Naive B cell (primary cell): ENCODE measurements around the gene PRKX. TPM values are rescaled to one million over a fixed set of nuclear protein-coding genes. Genes with fewer than 3 reads are reported as not detected.
"Not testable (repeated sequence)": the region's sequence is repeated elsewhere in the genome, so short reads cannot be mapped to it uniquely, and the experiment has no call there.

Source experiments
- ATAC-seq, 2 donors: fragments of 150-1000 bp; cut with Tn5 transposase; 2 replicates each; pipeline ENCODE4 v1.10.0; 2021; ENCODE audit warnings: low read depth in 2 of 2, mild to moderate bottlenecking in 2 of 2, moderate library complexity in 2 of 2
- DNase-seq: peaks from one replicate; pipeline ENCODE4 v3.0.0; 2022
- H3K27ac Mint-ChIP-seq, 6 donors: one replicate each; pipeline ENCODE4 v1.8.0; 2020 to 2022; ENCODE audit warnings: mild to moderate bottlenecking in 6 of 6, mixed read lengths in 6 of 6, moderate library complexity in 5 of 6, inconsistent platforms in 2 of 6
- H3K27me3 Mint-ChIP-seq, 3 donors: one replicate each; pipeline ENCODE4 v1.8.0; 2021 to 2022; ENCODE audit warnings: mixed read lengths in 3 of 3, mild to moderate bottlenecking in 1 of 3
- H3K36me3 Mint-ChIP-seq, 2 donors: one replicate each; pipeline ENCODE4 v1.8.0; 2020 to 2022; ENCODE audit warnings: mixed read lengths in 2 of 2, inconsistent platforms in 1 of 2, mild to moderate bottlenecking in 1 of 2
- H3K4me1 Mint-ChIP-seq, 3 donors: one replicate each; pipeline ENCODE4 v1.8.0; 2020 to 2022; ENCODE audit warnings: mixed read lengths in 3 of 3, inconsistent platforms in 1 of 3, mild to moderate bottlenecking in 1 of 3, moderate library complexity in 1 of 3
- H3K4me3 Mint-ChIP-seq, 8 donors: one replicate each; pipeline ENCODE4 v1.8.0; 2020 to 2022; ENCODE audit warnings: mild to moderate bottlenecking in 8 of 8, mixed read lengths in 8 of 8, moderate library complexity in 8 of 8, inconsistent platforms in 2 of 8
- H3K9me3 Mint-ChIP-seq, 7 donors: one replicate each; pipeline ENCODE4 v1.8.0; 2020 to 2022; ENCODE audit warnings: mixed read lengths in 7 of 7, mild to moderate bottlenecking in 5 of 7, inconsistent platforms in 2 of 7, moderate library complexity in 1 of 7
- polyA plus RNA-seq, 6 donors: library from polyadenylated mRNA; unstranded; fragments of 300-500 nt; fragmentation: Illumina TruSeq; gene quantifications; one replicate each; pipeline ENCODE4 v1.2.3, GENCODE V29; 2021; ENCODE audit warnings: low read depth in 6 of 6

Gene PRKX
- polyA plus RNA-seq, 6 donors from 2014 or later: 48.4 to 83.6 (median 64.6) TPM

DNA sequence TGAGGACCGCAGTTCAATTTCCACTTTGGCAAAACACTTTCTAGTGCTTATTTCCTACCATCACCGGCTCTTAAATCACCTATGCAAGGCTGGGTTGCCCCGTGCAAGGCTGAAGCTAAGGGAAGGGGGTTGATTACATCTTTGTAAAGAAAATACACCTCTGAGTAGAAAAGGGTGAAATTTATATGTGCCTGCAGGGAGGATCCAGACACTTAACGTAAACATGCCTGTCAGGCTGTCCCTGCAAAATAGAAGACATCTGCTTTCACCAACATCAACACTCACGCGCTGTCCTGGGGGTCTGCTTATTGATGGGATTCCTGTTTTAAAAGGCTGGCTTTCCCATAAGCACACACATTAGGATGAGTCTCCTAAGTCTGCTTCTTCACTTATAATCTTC is 92.0 kb downstream of the PRKX start:
- H3K4me1 Mint-ChIP-seq: no peaks in the 10 kb centered on the region
- no peaks in the 10 kb centered on the region for H3K27me3 Mint-ChIP-seq
- no peak overlapping the region for H3K27ac Mint-ChIP-seq
- no peak for ATAC-seq
- no peak for DNase-seq
- no peak overlapping the region for H3K4me3 Mint-ChIP-seq
- H3K36me3 Mint-ChIP-seq: peaks cover 35% of the 10 kb centered on the region in 2 donors
- no peaks in the 10 kb centered on the region for H3K9me3 Mint-ChIP-seq

DNA sequence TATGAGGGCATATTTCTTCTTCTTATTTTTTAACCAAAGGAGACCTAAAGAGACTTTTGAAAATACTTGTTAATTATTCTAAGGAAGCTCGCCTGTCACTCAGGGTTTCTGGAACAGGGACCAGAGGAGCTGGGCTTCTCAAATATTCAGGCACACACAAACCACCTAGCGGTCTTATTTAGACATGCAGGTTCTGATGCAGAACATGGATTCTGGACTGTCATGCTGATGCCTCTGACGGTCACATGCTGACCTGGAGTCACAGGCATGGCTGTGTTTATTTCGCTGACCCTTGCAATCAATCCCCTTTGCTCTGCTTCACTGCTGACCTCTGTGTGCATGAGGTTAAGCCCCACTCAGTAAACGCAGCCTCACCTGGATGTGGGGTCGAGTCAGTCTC is 101.7 kb downstream of the PRKX start:
- H3K9me3 Mint-ChIP-seq, H3K4me3 Mint-ChIP-seq, H3K27ac Mint-ChIP-seq, H3K27me3 Mint-ChIP-seq, H3K4me1 Mint-ChIP-seq, DNase-seq, ATAC-seq: not testable (repeated sequence)
- H3K36me3 Mint-ChIP-seq: peaks cover 42 to 48% of the 10 kb centered on the region in 2 donors

DNA sequence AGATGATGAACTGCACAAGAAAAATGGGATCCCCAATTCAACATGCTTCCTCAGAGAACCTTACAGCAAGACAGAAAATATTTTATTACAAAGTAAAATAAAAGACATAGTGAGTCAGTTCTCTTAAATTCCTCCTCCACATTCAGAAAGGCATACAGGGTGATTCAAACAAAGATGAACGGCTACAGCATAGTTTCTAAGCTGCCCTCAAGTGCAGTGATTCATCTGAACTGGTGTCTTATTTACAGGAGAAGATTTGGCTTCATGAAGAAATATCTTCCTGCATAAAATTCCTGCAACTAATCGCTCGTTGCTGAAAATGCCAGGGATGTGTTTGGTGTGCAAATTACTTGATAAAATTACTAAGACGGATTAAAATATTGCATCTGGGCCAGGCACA is 103.6 kb downstream of the PRKX start:
- no peak overlapping the region for H3K4me3 Mint-ChIP-seq
- H3K36me3 Mint-ChIP-seq: peaks cover 40 to 42% of the 10 kb centered on the region in 2 donors
- H3K9me3 Mint-ChIP-seq: no peaks in the 10 kb centered on the region
- H3K27me3 Mint-ChIP-seq: no peaks in the 10 kb centered on the region
- no peaks in the 10 kb centered on the region for H3K4me1 Mint-ChIP-seq
- DNase-seq (no peak), ATAC-seq (no peak)
- no peak overlapping the region for H3K27ac Mint-ChIP-seq

DNA sequence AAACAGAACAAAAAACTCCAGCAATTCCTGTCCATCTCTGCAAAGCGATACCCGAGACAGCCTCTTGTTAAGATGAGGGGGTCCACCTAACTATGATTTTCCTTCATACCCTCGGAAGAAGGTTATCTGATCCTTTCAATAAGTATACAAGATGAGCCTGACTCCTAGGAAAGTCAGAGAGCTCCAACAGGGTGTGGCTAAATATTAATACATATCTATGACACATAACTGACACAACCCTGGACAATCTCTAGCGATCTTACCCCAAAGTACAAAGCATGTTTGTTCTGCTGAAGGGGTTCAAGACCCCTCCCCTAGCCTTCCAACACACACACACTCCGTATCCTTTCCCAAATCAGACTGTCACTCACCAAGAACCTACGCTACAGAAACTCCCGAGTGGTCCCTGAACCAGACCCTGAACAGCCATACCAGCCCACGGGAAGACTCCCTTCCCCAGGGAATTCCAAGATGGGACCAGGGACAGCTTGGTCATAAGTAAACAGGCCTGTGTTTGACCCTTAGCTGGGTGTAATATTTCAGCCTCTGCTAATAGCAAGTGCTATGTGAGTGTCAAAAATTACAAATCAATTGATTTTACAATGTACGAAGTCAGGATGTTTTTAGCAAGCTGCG is 110.3 kb downstream of the PRKX start:
- H3K9me3 Mint-ChIP-seq: peaks cover 0 to 2% (median 0%) of the 10 kb centered on the region in 7 donors
- ATAC-seq: no peak
- DNase-seq: no peak
- H3K27ac Mint-ChIP-seq: no peak overlapping the region
- peaks cover 21 to 35% of the 10 kb centered on the region in 2 donors for H3K36me3 Mint-ChIP-seq
- no peak overlapping the region for H3K4me3 Mint-ChIP-seq
- H3K4me1 Mint-ChIP-seq: peaks cover 0 to 2% (median 0%) of the 10 kb centered on the region in 3 donors
- H3K27me3 Mint-ChIP-seq: no peaks in the 10 kb centered on the region

DNA sequence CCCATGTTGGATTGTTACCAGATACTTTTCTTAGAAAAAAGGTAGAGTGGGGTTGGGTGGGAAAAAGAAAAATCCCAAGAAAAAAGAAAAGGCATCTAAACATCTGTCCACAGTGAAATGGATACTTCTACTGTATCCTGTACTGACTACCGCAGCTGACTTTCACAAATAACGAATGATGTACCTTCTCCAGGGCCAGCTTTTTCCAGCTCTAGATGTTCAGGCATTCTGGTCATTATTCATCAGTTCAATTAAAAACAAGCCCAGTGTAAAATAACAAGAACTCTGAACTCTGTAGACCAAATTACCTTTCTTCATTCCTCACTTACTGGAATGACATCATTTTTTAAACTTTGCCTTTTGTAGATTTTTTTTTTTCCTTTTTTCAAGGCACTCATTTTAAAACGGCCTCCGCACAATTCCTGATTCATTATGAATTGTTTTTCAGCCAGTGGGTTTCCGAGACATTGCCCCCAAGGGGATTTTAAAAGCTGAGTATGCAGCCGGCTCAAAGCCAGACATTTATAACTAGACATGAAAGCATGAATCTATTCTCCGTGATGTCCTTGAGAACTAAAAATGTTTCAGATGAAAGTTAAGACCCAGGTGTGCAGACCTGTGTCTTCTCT is 113.5 kb downstream of the PRKX start:
- no peaks in the 10 kb centered on the region for H3K27me3 Mint-ChIP-seq
- H3K27ac Mint-ChIP-seq: no peak overlapping the region
- H3K4me3 Mint-ChIP-seq: no peak overlapping the region
- no peak for ATAC-seq
- H3K4me1 Mint-ChIP-seq: peaks cover 0 to 5% (median 0%) of the 10 kb centered on the region in 3 donors
- peaks cover 26 to 36% of the 10 kb centered on the region in 2 donors for H3K36me3 Mint-ChIP-seq
- peaks cover 0 to 9% (median 2%) of the 10 kb centered on the region in 7 donors for H3K9me3 Mint-ChIP-seq
- no peak for DNase-seq

DNA sequence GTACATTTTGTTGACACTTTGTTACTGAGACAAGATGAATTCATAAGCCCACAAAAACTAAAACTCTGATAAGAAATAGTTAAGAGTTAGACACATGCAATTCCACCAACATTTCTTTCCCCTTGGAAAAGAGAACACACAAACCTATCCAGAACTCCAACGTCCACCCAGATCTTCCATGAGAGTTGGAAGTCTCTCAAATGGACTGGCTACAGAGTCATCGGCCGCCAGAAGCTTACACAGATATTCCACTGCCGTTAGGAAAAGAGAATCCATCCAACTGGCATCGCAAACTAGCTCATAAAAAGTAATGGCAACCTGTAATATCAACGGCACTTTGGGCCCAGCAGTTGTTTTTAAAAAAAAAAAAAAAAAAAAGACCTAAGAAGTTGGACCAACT is 114.7 kb downstream of the PRKX start:
- no peaks in the 10 kb centered on the region for H3K27me3 Mint-ChIP-seq
- DNase-seq (no peak), ATAC-seq (no peak)
- peaks cover 0 to 9% (median 2%) of the 10 kb centered on the region in 7 donors for H3K9me3 Mint-ChIP-seq
- H3K4me3 Mint-ChIP-seq: no peak overlapping the region
- H3K4me1 Mint-ChIP-seq: peaks cover 0 to 5% (median 0%) of the 10 kb centered on the region in 3 donors
- H3K27ac Mint-ChIP-seq: no peak overlapping the region
- H3K36me3 Mint-ChIP-seq: peaks cover 26 to 34% of the 10 kb centered on the region in 2 donors

DNA sequence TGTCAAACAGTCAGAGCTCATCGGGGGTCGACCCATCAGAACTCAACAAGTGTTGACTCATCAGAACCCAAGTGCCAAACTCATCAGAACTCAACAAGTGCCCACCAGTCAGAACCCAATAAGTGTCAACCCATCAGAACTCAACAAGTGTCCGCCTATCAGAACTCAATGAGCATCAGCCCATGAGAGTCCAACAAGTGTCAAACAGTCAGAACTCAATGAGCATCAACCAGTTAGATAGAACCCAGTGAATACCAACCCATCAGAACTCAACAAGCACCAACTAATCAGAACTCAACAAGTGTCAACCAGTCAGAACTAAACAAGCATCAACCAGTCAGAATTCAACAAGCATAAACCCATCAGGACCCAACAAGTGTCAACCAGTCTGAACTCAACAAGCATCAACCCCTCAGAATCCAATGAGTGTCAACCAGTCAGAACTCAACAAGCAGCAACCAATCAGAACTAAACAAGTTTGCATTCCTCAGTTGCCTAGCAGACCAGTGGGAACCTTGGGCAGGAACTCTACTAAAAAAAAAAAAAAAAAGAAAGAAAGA is 115.3 kb downstream of the PRKX start:
- peaks cover 0 to 9% (median 2%) of the 10 kb centered on the region in 7 donors for H3K9me3 Mint-ChIP-seq
- H3K27ac Mint-ChIP-seq: no peak overlapping the region
- H3K36me3 Mint-ChIP-seq: peaks cover 25 to 34% of the 10 kb centered on the region in 2 donors
- no peak overlapping the region for H3K4me3 Mint-ChIP-seq
- no peak for DNase-seq
- no peak for ATAC-seq
- peaks cover 0 to 5% (median 0%) of the 10 kb centered on the region in 3 donors for H3K4me1 Mint-ChIP-seq
- no peaks in the 10 kb centered on the region for H3K27me3 Mint-ChIP-seq

DNA sequence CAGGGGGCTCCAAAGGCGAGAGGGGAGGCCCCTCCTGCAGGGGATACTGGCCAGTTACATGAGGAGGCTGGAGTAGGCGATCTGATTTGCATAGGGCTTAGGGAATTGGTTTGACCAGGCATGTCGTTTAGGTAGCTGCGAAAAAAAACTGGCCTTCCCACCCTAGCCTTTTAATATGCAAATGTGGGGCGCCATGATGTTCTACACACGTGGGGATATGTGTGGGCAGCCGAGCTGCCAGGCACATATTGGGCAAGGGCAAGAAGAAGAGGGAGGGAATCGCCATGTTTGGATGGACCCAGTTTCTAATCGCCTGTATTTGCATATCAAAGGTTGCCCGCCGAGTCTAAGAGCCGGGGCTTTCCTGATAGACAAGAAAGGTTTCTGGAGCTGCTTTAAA is 121.3 kb downstream of the PRKX start:
- peaks cover 0 to 4% (median 0%) of the 10 kb centered on the region in 3 donors for H3K4me1 Mint-ChIP-seq
- H3K9me3 Mint-ChIP-seq: peaks cover 0 to 9% (median 2%) of the 10 kb centered on the region in 7 donors
- peak overlapping the region in 3 of 6 donors; percentile 11 to 75 (median 39) for H3K27ac Mint-ChIP-seq
- DNase-seq (no peak), ATAC-seq (no peak)
- H3K4me3 Mint-ChIP-seq: no peak overlapping the region
- H3K36me3 Mint-ChIP-seq: peaks cover 9 to 19% of the 10 kb centered on the region in 2 donors
- no peaks in the 10 kb centered on the region for H3K27me3 Mint-ChIP-seq

DNA sequence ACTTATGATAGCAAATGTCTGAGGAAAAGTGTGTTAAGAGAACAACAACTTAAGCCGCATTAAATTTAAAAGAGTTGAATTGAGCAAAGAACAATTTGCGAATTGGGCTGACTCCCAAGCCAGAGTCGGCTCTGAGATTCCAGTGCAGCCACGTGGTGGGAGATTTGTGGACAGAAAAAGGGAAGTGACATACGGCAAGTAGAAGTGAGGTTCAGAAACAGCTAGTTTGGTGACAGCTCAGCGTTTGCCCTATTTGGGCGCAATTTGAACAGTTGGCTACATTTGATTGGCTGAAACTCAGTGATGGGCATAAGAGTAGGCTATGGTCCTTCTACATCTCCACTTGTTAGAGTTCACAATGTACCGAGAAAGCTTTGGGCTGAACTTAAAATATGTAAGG is 124.0 kb downstream of the PRKX start:
- Mint-ChIP-seq H3K36me3 (peaks cover 4 to 10% of the 10 kb centered on the region in 2 donors), H3K27me3 (no peaks in the 10 kb centered on the region), H3K27ac (no peak overlapping the region), H3K9me3 (peaks cover 0 to 9% (median 2%) of the 10 kb centered on the region in 7 donors), H3K4me3 (no peak overlapping the region), H3K4me1 (peaks cover 3 to 6% (median 3%) of the 10 kb centered on the region in 3 donors)
- DNase-seq: no peak
- ATAC-seq: no peak

DNA sequence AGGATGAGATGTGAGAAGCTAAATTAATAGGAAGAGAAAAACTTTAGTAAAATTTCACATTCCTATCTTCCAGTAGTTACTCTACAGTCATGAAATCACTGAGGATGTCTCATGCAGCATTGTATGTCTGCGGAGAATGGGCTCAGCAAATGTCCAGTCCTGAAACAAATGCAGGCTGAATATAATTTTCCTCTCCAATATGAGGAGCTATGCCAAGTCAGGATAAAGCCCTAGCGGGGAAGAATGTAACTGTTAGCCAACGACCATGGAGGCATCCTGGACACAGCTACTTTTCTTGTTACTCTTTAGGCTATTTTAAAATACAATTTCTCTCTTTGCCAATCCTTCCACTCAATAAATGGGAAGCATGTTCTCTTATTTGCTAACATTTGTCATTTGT is 127.7 kb downstream of the PRKX start:
- Mint-ChIP-seq H3K4me1 (peaks cover 7 to 14% (median 12%) of the 10 kb centered on the region in 3 donors), H3K27me3 (no peaks in the 10 kb centered on the region), H3K36me3 (peaks cover 0 to 13% of the 10 kb centered on the region in 2 donors), H3K27ac (no peak overlapping the region), H3K9me3 (peaks cover 0 to 4% (median 0%) of the 10 kb centered on the region in 7 donors), H3K4me3 (no peak overlapping the region)
- ATAC-seq (no peak), DNase-seq (no peak)

DNA sequence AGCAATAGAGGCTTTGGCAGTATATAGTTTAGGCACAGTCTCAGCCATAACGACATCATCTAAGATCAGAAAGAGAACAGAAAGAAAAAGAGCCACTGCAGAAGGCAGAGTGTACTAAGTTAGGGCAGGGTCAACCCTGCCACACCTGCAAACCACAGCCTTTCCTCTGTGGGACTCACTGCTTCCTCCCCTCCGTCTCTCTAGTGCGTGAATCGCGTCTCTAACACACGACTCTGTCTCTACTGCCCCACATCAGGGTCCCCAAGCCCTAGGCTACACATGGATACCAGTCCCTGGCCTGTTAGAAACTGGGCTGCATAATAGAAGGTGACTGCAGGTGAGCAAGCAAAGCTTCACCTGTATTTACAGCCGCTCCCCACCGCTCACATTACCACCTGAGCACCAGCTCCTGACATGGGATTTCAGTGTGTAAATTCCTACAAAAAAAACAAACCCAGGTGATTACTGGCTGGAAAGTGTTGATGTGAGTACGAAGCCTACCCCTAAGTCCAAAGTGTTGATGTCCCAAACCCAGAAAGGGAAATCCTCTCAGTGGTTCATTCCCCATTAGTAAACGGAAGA is 128.9 kb downstream of the PRKX start:
- Mint-ChIP-seq H3K4me3 (no peak overlapping the region), H3K9me3 (peaks cover 0 to 4% (median 0%) of the 10 kb centered on the region in 7 donors), H3K27ac (no peak overlapping the region), H3K27me3 (no peaks in the 10 kb centered on the region), H3K4me1 (peaks cover 7 to 14% (median 12%) of the 10 kb centered on the region in 3 donors), H3K36me3 (peaks cover 0 to 15% of the 10 kb centered on the region in 2 donors)
- ATAC-seq (no peak), DNase-seq (no peak)

DNA sequence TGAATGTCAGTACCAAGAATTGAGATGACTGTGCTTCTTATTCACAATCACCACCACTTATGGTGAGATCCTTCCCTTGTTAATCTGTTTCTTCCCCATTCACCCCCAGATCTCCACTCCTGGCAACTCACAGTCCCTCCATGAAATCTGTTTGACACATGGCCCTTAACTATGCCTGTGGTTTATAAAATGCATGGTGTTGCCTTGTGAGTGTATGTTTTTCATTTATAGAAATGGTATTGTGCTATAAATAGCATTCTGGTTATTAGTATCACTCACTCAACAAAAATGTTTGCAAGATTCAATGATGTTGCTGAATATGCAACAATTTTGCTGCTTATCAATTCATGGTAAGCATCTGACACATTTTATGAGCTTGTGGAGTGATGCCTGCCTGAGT is 131.0 kb downstream of the PRKX start:
- no peaks in the 10 kb centered on the region for H3K27me3 Mint-ChIP-seq
- no peak for ATAC-seq
- H3K27ac Mint-ChIP-seq: no peak overlapping the region
- peaks cover 0 to 4% (median 0%) of the 10 kb centered on the region in 7 donors for H3K9me3 Mint-ChIP-seq
- peaks cover 0 to 15% of the 10 kb centered on the region in 2 donors for H3K36me3 Mint-ChIP-seq
- H3K4me1 Mint-ChIP-seq: peaks cover 7 to 14% (median 12%) of the 10 kb centered on the region in 3 donors
- no peak overlapping the region for H3K4me3 Mint-ChIP-seq
- DNase-seq: no peak

DNA sequence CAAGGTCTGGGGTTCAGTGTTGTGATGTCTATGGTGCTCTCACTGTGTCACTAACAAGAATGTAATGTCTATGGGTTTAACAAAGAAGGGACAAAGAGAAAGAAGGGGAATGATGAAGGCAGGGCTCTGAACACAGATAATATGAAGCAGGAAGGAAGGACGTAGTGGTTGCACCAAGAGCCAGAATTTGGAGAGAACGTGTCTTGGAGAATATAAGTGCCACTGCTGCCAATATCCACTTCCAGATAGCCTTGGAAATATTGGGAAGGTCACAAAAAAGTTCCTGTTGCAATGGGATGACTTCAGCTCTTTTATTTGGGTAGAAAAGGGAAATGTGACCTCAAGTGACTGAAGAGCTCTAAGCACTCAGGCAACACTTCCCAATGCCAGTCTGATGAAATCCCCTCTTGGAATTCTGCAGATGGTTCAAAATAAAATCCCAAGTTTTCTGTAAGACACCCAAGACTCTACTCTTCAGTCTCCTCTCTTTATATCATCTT is 131.8 kb downstream of the PRKX start:
- peak overlapping the region in 1 of 8 donors; percentile 26 for H3K4me3 Mint-ChIP-seq
- peaks cover 0 to 15% of the 10 kb centered on the region in 2 donors for H3K36me3 Mint-ChIP-seq
- H3K4me1 Mint-ChIP-seq: peaks cover 7 to 14% (median 12%) of the 10 kb centered on the region in 3 donors
- no peak for DNase-seq
- ATAC-seq: no peak
- H3K27ac Mint-ChIP-seq: peak overlapping the region in 1 of 6 donors; percentile 40
- H3K27me3 Mint-ChIP-seq: no peaks in the 10 kb centered on the region
- H3K9me3 Mint-ChIP-seq: peaks cover 0 to 4% (median 0%) of the 10 kb centered on the region in 7 donors
